Naive thymus-derived CD8-positive, alpha-beta T cell (primary cell): ENCODE data around the gene RMND5A. TPM values are rescaled to one million over a fixed set of nuclear protein-coding genes. Genes with fewer than 3 reads are reported as not detected.
A peak's percentile ranks its signal among the peaks of the same experiment; 100 is the strongest.

Experiments used
- ATAC-seq, 2 donors: fragments of 150-1000 bp; cut with Tn5 transposase in 1 of 2; sonication (Bioruptor Pico), chemical (Tn5 transposase) in 1 of 2; 1 replicate in 1 of 2; 2 replicates in 1 of 2; pipeline ENCODE4 v1.10.0; 2021; ENCODE audit warnings: mild to moderate bottlenecking in 2 of 2, moderate library complexity in 2 of 2
- POLR2A ChIA-PET: fragments of 350-600 bp; sonication (Branson Sonifier 250); formaldehyde crosslinking; loops from one replicate; lab custom pipeline; 2021; ENCODE audit warnings: antibody characterized with exemption; lab: Charles Lee
- DNase-seq, 10 donors: peaks; one replicate each; pipeline versions ENCODE4 v3.0.0 to v3.0.0-alpha.2; 2020 to 2022
- H3K27ac Mint-ChIP-seq, 10 donors: one replicate each; pipeline ENCODE4 v1.8.0; 2020 to 2022; ENCODE audit warnings: mild to moderate bottlenecking in 10 of 10, mixed read lengths in 10 of 10, moderate library complexity in 4 of 10, inconsistent platforms in 1 of 10
- H3K27me3 Mint-ChIP-seq, 5 donors: one replicate each; pipeline ENCODE4 v1.8.0; 2021 to 2022; ENCODE audit warnings: mixed read lengths in 5 of 5
- H3K36me3 Mint-ChIP-seq, 3 donors: one replicate each; pipeline ENCODE4 v1.8.0; 2020 to 2022; ENCODE audit warnings: mixed read lengths in 3 of 3, mild to moderate bottlenecking in 2 of 3, inconsistent platforms in 1 of 3
- H3K4me1 Mint-ChIP-seq, 4 donors: one replicate each; pipeline ENCODE4 v1.8.0; 2021 to 2022; ENCODE audit warnings: mixed read lengths in 4 of 4
- H3K4me3 Mint-ChIP-seq, 10 donors: one replicate each; pipeline ENCODE4 v1.8.0; 2020 to 2022; ENCODE audit warnings: mild to moderate bottlenecking in 10 of 10, mixed read lengths in 10 of 10, moderate library complexity in 6 of 10, inconsistent platforms in 1 of 10
- H3K9me3 Mint-ChIP-seq, 9 donors: one replicate each; pipeline ENCODE4 v1.8.0; 2020 to 2022; ENCODE audit warnings: mixed read lengths in 9 of 9, mild to moderate bottlenecking in 3 of 9, inconsistent platforms in 1 of 9, moderate library complexity in 1 of 9
- polyA plus RNA-seq, 3 donors: library from polyadenylated mRNA; unstranded; fragments of 300-500 nt; fragmentation: Illumina TruSeq; gene quantifications; one replicate each; pipeline ENCODE4 v1.2.3, GENCODE V29; 2021
- total RNA-seq, 8 experiments: library from RNA in 2 of 8; stranded (reverse) in 2 of 8; gene quantifications; one replicate each; pipeline ENCODE4 v1.2.3 and lab custom pipeline; 2021 to 2026

RMND5A gene
- total and polyA plus RNA-seq, 5 experiments from 2014 or later: 16.4 to 46.6 (median 22.2) TPM

DNA sequence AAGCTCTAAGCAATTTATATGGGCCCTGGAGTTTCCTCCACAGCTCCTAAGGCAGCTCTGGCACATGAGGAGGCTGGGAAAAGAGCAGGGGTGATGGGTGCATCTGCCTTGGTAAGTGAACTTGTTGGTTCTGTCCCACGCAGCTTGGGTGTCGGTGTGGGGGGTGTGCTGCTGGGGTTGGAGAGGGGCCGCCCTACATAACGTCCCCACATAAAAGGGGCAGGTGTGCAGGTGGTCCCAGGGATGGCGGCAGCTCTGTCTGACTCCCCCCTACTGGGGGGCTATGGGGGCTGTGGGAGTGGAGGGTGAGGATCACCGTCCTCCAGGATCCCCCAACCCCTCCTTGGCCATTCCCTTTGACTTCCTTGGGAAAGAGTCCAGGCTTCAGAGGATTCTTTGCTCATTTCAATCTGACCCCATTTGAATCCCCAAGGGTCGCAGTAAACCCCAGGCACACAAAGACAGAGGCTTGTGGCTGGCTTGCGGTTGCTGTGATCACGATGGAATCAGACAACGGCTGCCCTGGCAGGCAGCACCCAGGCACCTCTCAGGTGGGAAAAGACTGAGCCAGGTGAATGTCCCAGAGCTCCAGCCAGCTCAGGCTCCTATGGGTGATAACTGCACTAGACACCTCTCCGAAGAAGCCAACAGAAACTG lies 105.1 kb downstream of the RMND5A start:
- POLR2A ChIA-PET: interaction anchor here (0.9 to 10.7 kb wide), 21 partner anchors 8 to 1918 kb away, joined by 3 to 362 read pairs (median 9); partner anchors contain the start of genes CD8A, CD8B and KDM3A
- peaks cover 45 to 86% (median 76%) of the 10 kb centered on the region in 4 donors for H3K4me1 Mint-ChIP-seq
- H3K36me3 Mint-ChIP-seq: peaks cover 4 to 25% (median 22%) of the 10 kb centered on the region in 3 donors
- peaks cover 0 to 4% (median 0%) of the 10 kb centered on the region in 9 donors for H3K9me3 Mint-ChIP-seq
- peak overlapping the region; percentile 86 to 99 (median 95) for H3K4me3 Mint-ChIP-seq
- peak in 8 of 10 donors; percentile 34 to 76 (median 53) for DNase-seq
- ATAC-seq: peak; percentile 22 to 34
- H3K27me3 Mint-ChIP-seq: no peaks in the 10 kb centered on the region
- H3K27ac Mint-ChIP-seq: peak overlapping the region; percentile 85 to 99 (median 96)

DNA sequence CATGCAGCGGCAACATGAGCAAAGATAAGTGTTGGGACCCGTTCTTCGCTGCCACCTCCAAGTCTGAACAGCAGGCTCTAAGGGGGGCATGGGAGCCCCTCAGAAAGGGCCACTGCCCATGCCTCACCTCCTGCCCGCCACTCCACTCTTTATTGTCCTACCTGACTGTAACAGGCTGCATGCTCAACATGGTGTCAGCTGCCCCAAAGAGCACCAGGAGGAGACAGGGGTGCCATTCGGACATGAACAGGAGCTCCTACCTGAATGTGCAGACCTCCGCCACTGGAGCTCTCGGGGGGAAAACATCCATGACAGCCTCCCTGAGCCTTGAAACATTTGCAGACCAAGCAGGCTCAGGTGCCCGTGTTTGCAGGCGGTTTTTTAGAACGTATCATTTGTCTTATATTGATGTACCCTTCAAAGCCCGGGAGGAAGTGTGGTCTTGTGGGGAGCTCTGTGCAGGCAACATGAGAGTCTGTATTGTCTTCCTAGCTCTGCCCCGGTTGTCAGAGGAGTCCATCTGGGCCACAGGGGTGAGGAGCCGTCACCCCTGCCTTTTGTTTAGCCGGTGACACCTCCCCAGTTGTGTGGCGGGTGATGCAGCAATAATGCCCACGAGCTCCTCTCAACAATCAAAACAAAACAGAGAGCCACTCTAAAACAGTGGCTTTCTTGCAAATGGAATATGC lies 105.7 kb downstream of the RMND5A start:
- POLR2A ChIA-PET: interaction anchor here (0.8 to 10.7 kb wide), 21 partner anchors 8 to 1919 kb away, joined by 3 to 362 read pairs (median 13); partner anchors contain the start of genes CD8A, CD8B and KDM3A
- H3K4me3 Mint-ChIP-seq: peak overlapping the region; percentile 86 to 99 (median 95)
- peak overlapping the region; percentile 85 to 99 (median 96) for H3K27ac Mint-ChIP-seq
- peaks cover 45 to 81% (median 71%) of the 10 kb centered on the region in 4 donors for H3K4me1 Mint-ChIP-seq
- peaks cover 0 to 4% (median 0%) of the 10 kb centered on the region in 9 donors for H3K9me3 Mint-ChIP-seq
- peaks cover 4 to 24% (median 22%) of the 10 kb centered on the region in 3 donors for H3K36me3 Mint-ChIP-seq
- ATAC-seq: peak; percentile 77 to 89
- H3K27me3 Mint-ChIP-seq: no peaks in the 10 kb centered on the region
- DNase-seq: peak; percentile 54 to 96 (median 88)

DNA sequence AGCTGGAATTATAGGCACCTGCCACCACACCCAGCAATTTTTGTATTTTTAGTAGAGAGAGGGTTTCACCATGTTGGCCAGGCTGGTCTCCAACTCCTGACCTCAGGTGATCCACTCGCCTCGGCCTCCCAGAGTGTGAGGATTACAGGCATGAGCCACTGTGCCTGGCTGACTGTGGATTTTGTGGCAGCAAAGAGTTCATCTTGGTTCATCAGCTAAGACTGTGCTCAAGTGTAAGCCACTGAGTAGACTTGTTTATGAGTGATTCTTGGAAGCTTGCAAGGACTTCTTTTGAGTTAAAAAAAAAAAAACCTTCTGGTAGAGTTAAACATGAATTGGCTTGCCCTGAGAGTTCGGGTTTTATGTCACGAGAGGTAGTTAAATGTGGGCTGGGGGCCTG lies 106.9 kb downstream of the RMND5A start:
- Mint-ChIP-seq H3K4me1 (peaks cover 42 to 81% (median 69%) of the 10 kb centered on the region in 4 donors), H3K27me3 (no peaks in the 10 kb centered on the region), H3K4me3 (peak overlapping the region; percentile 86 to 99 (median 95)), H3K36me3 (peaks cover under 1 to 17% (median 15%) of the 10 kb centered on the region in 3 donors), H3K9me3 (peaks cover 0 to 4% (median 0%) of the 10 kb centered on the region in 9 donors), H3K27ac (peak overlapping the region; percentile 85 to 99 (median 96))
- ATAC-seq (peak in 1 of 2 donors; percentile 10), DNase-seq (no peak)
- POLR2A ChIA-PET: interaction anchor here (0.7 to 10.7 kb wide), 17 partner anchors 8 to 55 kb away, joined by 3 to 362 read pairs (median 8); partner anchors contain the start of genes CD8A and CD8B

Other genes with a start within 250 kb of the RMND5A start
- gene CHMP3, start 156.8 kb upstream of the RMND5A start, total RNA-seq: 10 to 100 TPM; 83.3 to 93.2 TPM
- gene CHMP3, start 156.8 kb upstream of the RMND5A start, polyA plus RNA-seq: 10 to 100 TPM; 68.5 to 70.9 (median 70.6) TPM
- gene RNF103, start 96.4 kb upstream of the RMND5A start, total RNA-seq: 10 to 100 TPM; 46.8 to 47.9 TPM
- gene RNF103, start 96.4 kb upstream of the RMND5A start, polyA plus RNA-seq: 1 to 10 TPM in 2 of 3 donors, under 1 TPM in 1; 0.77 to 4.4 (median 2.4) TPM
- gene CD8A, start 70.6 kb downstream of the RMND5A start, total RNA-seq: 100 to 1,000 TPM; 272 to 273 TPM
- gene CD8A, start 70.6 kb downstream of the RMND5A start, polyA plus RNA-seq: 1,000 to 10,000 TPM in 1 of 3 donors, 100 to 1,000 TPM in 2; 885 to 1,018 (median 934) TPM
- 100 to 1,000 TPM; 456 TPM for gene CD8B, start 141.6 kb downstream of the RMND5A start, total RNA-seq
- gene CD8B, start 141.6 kb downstream of the RMND5A start, polyA plus RNA-seq: 1,000 to 10,000 TPM; 2,040 to 2,487 (median 2,320) TPM
- 10 to 100 TPM in 1 of 2 experiments, 1 to 10 TPM in 1; 5.2 to 10.4 TPM for gene RGPD1, start 221.8 kb downstream of the RMND5A start, total RNA-seq
- gene RGPD1, start 221.8 kb downstream of the RMND5A start, polyA plus RNA-seq: under 1 TPM; 0.14 to 0.45 (median 0.22) TPM